ENCODE data around the gene CBY3.

- TF ChIP-seq CTCF (IDR thresholded peaks at IDR 0.05) (peak in 1 of 6 experiments; percentile 9), POLR2A (IDR thresholded peaks at IDR 0.05) (peak; percentile 92 to 94)
These were observed 17.4 kb upstream of the CBY3 start for GRCh38 chr5:179697993-179698934.
